ENCODE results near the gene ABLIM2.

Gene ABLIM2

DNA sequence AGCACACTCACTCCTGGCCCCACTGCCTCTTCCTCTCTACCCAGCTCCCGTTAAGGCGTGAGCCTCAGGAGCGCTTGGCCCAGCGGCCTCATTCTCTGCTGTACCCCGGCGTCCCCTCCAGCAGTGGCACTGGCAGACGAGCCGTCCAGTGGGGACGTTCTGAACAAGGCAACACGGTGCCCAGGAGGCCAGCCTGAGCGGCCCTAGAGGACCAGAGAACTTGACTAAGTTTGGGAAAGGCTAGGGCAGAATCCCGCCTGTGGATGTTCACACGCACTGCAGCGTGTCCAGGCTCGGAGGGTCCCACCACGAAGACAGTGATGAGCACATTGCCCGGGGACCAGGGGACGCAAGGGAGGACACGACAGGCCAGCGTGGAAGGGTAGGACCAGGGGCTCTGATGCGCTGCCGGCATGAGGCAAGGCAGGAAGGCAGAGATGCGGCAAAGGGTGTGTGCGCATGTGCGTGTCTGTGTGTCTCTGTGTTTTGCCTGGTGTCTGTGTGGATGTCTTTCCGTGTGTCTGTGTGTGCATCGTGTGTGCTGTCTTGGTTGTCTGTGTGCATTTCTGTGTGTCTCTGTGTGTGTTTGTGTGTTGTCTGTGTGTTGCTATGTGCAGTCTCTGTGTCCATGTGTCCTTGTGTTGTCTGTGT lies 89.4 kb downstream of the ABLIM2 start:
- no peak for DNase-seq (ENCODE audit: extremely low read depth, low read depth)
- no peak for TF ChIP-seq CTCF (IDR thresholded peaks at IDR 0.05; ENCODE audit: low read depth, low read length)

- DNase-seq (ENCODE audit: extremely low read depth, low read depth): no peak
- no peak for TF ChIP-seq CTCF (IDR thresholded peaks at IDR 0.05; ENCODE audit: low read depth, low read length)
These were observed 90.4 kb downstream of the ABLIM2 start for GRCh38 chr4:8067945-8068896.

GRCh38 chr4:8067274-8067936 lies 91.2 kb downstream of the ABLIM2 start:
- DNase-seq (ENCODE audit: extremely low read depth, low read depth): no peak
- no peak for TF ChIP-seq CTCF (IDR thresholded peaks at IDR 0.05; ENCODE audit: low read depth, low read length)

- DNase-seq (ENCODE audit: extremely low read depth, low read depth): no peak
- TF ChIP-seq CTCF (IDR thresholded peaks at IDR 0.05; ENCODE audit: low read depth, low read length): no peak
These were observed 92.2 kb downstream of the ABLIM2 start for GRCh38 chr4:8066336-8066931.

DNA sequence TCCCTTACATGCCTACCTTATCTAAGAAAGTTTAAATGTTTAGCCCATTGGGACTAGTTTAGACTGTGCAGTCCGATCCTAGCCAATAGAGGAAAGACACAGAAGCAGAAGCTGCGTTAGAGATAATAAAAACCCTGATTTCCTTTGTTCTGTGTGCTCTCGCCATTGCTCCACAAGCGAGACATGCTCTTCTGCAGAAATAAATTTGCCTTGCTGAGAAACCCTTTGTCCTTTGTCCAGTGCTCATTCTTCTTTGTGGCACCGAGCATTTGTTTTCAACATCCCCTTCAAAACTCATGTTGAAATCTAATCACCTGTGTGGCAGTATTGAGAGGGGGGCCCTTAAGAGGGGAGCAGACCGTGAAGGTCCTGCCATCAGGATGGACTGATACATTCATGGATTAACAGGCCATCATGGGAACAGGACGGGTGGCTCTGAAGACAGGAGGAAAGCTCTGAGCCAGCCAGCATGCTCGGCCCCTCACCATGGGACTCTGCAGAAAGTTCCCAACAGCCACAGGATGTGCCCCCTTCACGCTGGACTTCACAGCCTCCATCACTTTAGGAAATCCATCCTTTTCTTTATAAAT lies 94.5 kb downstream of the ABLIM2 start:
- no peak for TF ChIP-seq CTCF (IDR thresholded peaks at IDR 0.05; ENCODE audit: low read depth, low read length)
- no peak for DNase-seq (ENCODE audit: extremely low read depth, low read depth)

GRCh38 chr4:8061573-8061972 lies 97.0 kb downstream of the ABLIM2 start:
- TF ChIP-seq CTCF (IDR thresholded peaks at IDR 0.05; ENCODE audit: low read depth, low read length): no peak
- no peak for DNase-seq (ENCODE audit: extremely low read depth, low read depth)

Data from AG09319 (cell line).